Measurements from ENCODE around the gene GSG1L. TPM values are rescaled to one million over a fixed set of nuclear protein-coding genes. Genes with fewer than 3 reads are reported as not detected.

The GSG1L gene
- total RNA-seq, 3 donors from 2014 or later: not detected

DNA sequence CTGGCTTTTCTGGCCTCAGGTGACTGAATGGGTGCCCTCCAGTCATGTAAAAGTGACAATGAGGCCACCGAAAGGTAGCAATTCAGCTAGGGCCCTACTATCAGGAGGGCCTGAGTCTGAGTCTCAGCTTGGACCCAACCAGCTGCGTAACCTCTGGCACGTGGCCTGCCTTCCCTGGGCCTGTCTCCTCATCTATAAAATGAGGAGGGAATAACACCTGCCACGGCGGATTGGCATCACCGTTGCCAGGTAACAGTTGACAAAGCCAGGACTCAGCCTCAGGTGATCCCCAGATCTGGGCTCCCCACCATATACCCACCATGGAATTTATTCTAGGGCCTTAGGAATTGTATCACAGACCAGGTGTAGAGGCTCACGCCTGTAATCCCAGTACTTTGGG is 296.4 kb downstream of the GSG1L start:
- H3K36me3 ChIP-seq: no peaks in the 10 kb centered on the region
- no peak overlapping the region for H3K27ac ChIP-seq
- no peak for DNase-seq (ENCODE audit: low spot score in 2 of 2)
- H3K9me3 ChIP-seq: peaks cover 0 to 8% of the 10 kb centered on the region in 2 donors
- H3K4me1 ChIP-seq: no peaks in the 10 kb centered on the region
- no peak overlapping the region for H3K4me3 ChIP-seq
- TF ChIP-seq POLR2A (IDR thresholded peaks at IDR 0.05) (no peak), POLR2AphosphoS5 (IDR thresholded peaks at IDR 0.05) (no peak)
- intact Hi-C loops (cut with DNase I; ENCODE audit: low total_unique reads): no loop called here
- H3K27me3 ChIP-seq: no peaks in the 10 kb centered on the region

DNA sequence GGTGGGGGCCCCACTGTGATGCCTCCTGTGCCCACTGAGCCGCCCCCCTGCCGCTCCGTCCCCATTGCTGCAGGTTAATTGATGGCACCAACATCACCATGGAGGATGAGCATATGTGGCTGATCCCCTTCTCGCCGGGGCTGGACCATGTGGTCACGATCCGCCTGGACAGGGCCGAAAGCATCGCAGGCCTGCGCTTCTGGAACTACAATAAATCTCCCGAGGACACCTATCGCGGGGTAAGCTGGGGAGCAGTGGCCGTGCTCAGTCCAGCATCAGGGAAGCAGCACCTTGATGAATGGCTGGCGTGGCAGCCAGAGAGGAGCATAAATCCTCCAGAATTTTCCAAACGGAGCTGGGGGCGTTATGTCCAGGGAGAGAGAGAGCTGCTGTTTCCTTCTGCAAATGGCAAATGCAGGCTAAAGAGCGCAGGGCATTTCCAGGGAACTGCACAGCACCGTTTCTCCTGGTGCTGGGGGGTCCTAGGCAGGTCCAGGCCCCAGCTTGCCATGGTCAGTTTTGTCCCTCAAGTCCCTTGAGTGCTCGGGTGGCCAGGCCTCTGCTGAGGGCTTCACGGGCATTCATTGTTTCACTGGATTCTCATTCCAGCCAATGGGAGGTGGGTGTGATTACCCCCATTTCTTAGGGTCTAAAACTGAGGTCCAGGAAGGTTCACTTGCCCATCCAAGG is 297.1 kb downstream of the GSG1L start:
- no peak overlapping the region for H3K27ac ChIP-seq
- intact Hi-C loops (cut with DNase I; ENCODE audit: low total_unique reads): no loop called here
- no peak overlapping the region for H3K4me3 ChIP-seq
- H3K36me3 ChIP-seq: no peaks in the 10 kb centered on the region
- H3K9me3 ChIP-seq: peaks cover 0 to 8% of the 10 kb centered on the region in 2 donors
- no peak for TF ChIP-seq POLR2A (IDR thresholded peaks at IDR 0.05)
- no peak for TF ChIP-seq POLR2AphosphoS5 (IDR thresholded peaks at IDR 0.05)
- TF ChIP-seq, protein P1, sequence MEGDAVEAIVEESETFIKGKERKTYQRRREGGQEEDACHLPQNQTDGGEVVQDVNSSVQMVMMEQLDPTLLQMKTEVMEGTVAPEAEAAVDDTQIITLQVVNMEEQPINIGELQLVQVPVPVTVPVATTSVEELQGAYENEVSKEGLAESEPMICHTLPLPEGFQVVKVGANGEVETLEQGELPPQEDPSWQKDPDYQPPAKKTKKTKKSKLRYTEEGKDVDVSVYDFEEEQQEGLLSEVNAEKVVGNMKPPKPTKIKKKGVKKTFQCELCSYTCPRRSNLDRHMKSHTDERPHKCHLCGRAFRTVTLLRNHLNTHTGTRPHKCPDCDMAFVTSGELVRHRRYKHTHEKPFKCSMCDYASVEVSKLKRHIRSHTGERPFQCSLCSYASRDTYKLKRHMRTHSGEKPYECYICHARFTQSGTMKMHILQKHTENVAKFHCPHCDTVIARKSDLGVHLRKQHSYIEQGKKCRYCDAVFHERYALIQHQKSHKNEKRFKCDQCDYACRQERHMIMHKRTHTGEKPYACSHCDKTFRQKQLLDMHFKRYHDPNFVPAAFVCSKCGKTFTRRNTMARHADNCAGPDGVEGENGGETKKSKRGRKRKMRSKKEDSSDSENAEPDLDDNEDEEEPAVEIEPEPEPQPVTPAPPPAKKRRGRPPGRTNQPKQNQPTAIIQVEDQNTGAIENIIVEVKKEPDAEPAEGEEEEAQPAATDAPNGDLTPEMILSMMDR (IDR thresholded peaks at IDR 0.05): no peak
- no peaks in the 10 kb centered on the region for H3K27me3 ChIP-seq
- no peaks in the 10 kb centered on the region for H3K4me1 ChIP-seq
- DNase-seq (ENCODE audit: low spot score in 2 of 2): no peak

DNA sequence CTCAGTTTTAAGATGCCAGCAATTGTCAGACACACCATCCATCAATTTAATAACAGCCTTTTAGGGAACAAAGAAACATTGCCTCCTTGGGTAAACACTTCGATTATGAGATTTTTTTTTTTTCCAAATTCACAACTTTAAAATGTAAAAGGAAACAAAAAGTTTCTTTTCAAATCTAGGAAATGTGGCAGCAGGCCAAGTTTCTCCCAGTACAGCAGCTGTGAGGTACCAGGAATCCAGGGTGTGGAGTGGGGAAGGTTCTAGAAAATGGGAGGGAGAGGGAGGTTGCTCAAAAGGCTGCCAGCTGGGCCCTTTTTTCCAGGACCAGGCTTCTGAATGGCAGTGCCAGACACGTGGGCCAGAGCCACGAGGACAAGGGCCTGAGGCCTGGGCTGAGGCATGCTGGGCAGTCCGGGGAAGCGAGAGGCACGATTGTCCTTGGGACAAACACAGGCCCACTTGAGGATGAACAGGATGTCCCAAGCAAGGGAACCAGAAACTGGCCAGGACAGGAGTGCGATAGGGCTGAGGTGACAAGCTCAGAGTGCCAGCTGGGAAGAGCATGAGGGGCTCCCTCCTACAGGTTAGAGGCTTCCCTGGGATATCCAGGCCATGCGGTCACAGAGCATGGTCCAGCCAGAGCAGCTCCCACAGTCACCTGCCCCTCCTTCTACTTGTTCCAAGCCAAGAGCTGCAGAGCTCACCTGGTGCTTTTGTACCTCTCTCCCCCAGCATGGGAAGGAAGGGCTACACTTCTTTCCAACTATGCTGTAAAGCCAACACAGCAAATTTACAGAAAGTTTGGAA is 298.4 kb downstream of the GSG1L start:
- intact Hi-C loops (cut with DNase I; ENCODE audit: low total_unique reads): no loop called here

DNA sequence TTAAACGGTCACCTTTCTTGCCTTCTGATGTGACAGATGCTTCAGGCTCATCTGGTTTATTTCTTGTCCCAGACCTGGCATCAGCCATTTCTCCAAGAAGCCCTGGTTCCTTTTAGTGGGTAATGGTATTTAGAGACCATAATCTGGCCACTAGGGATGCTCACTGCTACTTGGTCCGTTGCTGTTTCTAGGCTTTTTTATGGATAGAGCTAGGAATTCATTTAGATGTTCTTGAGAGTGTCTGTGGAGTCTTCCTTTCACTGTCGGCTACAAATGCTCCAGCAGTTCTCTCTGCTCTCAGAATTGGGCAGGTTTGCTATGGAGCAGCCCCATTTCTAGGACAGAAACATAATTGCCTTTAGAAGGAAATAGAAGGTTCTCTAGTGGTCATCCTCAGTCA is 299.1 kb downstream of the GSG1L start:
- Histone ChIP-seq H3K4me1 (no peaks in the 10 kb centered on the region), H3K27me3 (no peaks in the 10 kb centered on the region), H3K27ac (no peak overlapping the region), H3K4me3 (no peak overlapping the region), H3K36me3 (no peaks in the 10 kb centered on the region), H3K9me3 (peaks cover 0 to 8% of the 10 kb centered on the region in 2 donors)
- intact Hi-C loops (cut with DNase I; ENCODE audit: low total_unique reads): no loop called here
- TF ChIP-seq, protein P1 (IDR thresholded peaks at IDR 0.05): no peak
- no peak for TF ChIP-seq POLR2A (IDR thresholded peaks at IDR 0.05)
- TF ChIP-seq POLR2AphosphoS5 (IDR thresholded peaks at IDR 0.05): no peak
- no peak for DNase-seq (ENCODE audit: low spot score in 2 of 2)

More for the DNA sequence above, 298.4 kb downstream of the GSG1L start:
- Histone ChIP-seq H3K4me1 (no peaks in the 10 kb centered on the region), H3K4me3 (no peak overlapping the region), H3K27me3 (no peaks in the 10 kb centered on the region), H3K9me3 (peaks cover 0 to 8% of the 10 kb centered on the region in 2 donors), H3K27ac (no peak overlapping the region), H3K36me3 (no peaks in the 10 kb centered on the region)
- no peak for DNase-seq (ENCODE audit: low spot score in 2 of 2)
- TF ChIP-seq POLR2AphosphoS5 (IDR thresholded peaks at IDR 0.05): no peak
- TF ChIP-seq, protein P1 (IDR thresholded peaks at IDR 0.05): no peak
- no peak for TF ChIP-seq POLR2A (IDR thresholded peaks at IDR 0.05)

DNA sequence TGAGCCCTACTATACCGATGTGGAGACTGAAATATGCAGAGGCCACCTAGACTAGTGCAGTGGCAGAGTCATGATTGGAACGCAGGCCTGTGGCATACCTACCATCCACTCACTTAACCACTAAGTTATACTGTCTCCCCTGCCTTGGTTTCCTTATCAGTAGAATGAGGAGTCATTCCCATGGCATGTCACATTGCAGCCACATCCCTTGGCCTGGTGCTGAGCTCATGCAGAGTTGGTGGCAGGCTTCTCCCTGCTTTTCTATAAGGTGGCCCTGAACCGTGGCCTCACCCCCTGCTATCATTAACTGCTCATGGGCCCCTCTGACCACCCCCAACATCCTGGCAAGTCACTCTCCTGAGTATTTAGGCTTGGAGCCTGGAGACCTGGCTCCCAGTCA is 301.1 kb downstream of the GSG1L start:
- Histone ChIP-seq H3K9me3 (peaks cover 0 to 8% of the 10 kb centered on the region in 2 donors), H3K4me3 (no peak overlapping the region), H3K27ac (no peak overlapping the region), H3K4me1 (no peaks in the 10 kb centered on the region), H3K27me3 (no peaks in the 10 kb centered on the region), H3K36me3 (no peaks in the 10 kb centered on the region)
- DNase-seq (ENCODE audit: low spot score in 2 of 2): no peak
- TF ChIP-seq POLR2AphosphoS5 (IDR thresholded peaks at IDR 0.05) (no peak), POLR2A (IDR thresholded peaks at IDR 0.05) (no peak)
- TF ChIP-seq, protein P1 (IDR thresholded peaks at IDR 0.05): no peak
- intact Hi-C loops (cut with DNase I; ENCODE audit: low total_unique reads): no loop called here
